Measurements from ENCODE around the gene C19orf12.

C19orf12 gene

GRCh38 chr19:29668746-29669609 lies 46.1 kb downstream of the C19orf12 start:
- peaks cover 5% of the 10 kb centered on the region; the same call in 1 of the 2 replicates for H3K79me2 ChIP-seq (ENCODE audit: low read length)
- H3K9me2 ChIP-seq (replicated peaks; ENCODE audit: insufficient read depth, low read length) = no peaks in the 10 kb centered on the region
- H3K36me3 ChIP-seq (replicated peaks; ENCODE audit: insufficient read depth, low read length) = no peaks in the 10 kb centered on the region
- no peak overlapping the region for H3K9ac ChIP-seq (ENCODE audit: low read length)
- H3K27me3 ChIP-seq (replicated peaks; ENCODE audit: insufficient read depth, low read length) = no peaks in the 10 kb centered on the region
- no peak for DNase-seq
- no peak overlapping the region for H3K4me3 ChIP-seq (ENCODE audit: low read length)
- H3K4me2 ChIP-seq (ENCODE audit: low read depth, low read length) = no peak overlapping the region
- TF ChIP-seq EZH2phosphoT487 (IDR thresholded peaks at IDR 0.05; ENCODE audit: low read length) = no peak
- TF ChIP-seq, protein P1, sequence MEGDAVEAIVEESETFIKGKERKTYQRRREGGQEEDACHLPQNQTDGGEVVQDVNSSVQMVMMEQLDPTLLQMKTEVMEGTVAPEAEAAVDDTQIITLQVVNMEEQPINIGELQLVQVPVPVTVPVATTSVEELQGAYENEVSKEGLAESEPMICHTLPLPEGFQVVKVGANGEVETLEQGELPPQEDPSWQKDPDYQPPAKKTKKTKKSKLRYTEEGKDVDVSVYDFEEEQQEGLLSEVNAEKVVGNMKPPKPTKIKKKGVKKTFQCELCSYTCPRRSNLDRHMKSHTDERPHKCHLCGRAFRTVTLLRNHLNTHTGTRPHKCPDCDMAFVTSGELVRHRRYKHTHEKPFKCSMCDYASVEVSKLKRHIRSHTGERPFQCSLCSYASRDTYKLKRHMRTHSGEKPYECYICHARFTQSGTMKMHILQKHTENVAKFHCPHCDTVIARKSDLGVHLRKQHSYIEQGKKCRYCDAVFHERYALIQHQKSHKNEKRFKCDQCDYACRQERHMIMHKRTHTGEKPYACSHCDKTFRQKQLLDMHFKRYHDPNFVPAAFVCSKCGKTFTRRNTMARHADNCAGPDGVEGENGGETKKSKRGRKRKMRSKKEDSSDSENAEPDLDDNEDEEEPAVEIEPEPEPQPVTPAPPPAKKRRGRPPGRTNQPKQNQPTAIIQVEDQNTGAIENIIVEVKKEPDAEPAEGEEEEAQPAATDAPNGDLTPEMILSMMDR (IDR thresholded peaks at IDR 0.05; ENCODE audit: low read length) = 0 out of 2 replicates have a peak, but pooled peaks have one; percentile 3
- H4K20me1 ChIP-seq (ENCODE audit: insufficient read depth, low read length) = no peaks in the 10 kb centered on the region
- H2AFZ ChIP-seq (ENCODE audit: low read length) = no peak overlapping the region
- no peaks in the 10 kb centered on the region for H3F3A ChIP-seq (ENCODE audit: insufficient read depth, low read length)
- H3K27ac ChIP-seq (ENCODE audit: low read length) = no peak overlapping the region
- 0 out of 2 replicates have a peak, but pooled peaks cover 5% of the 10 kb centered on the region for H3K4me1 ChIP-seq (ENCODE audit: low read length)
- no peaks in the 10 kb centered on the region for H3K9me3 ChIP-seq (replicated peaks; ENCODE audit: insufficient read depth, low read length)

- H2AFZ ChIP-seq (ENCODE audit: low read length) = no peak overlapping the region
- peaks cover 5% of the 10 kb centered on the region; the same call in 1 of the 2 replicates for H3K79me2 ChIP-seq (ENCODE audit: low read length)
- H3K4me2 ChIP-seq (ENCODE audit: low read depth, low read length) = no peak overlapping the region
- TF ChIP-seq, protein P1 (IDR thresholded peaks at IDR 0.05; ENCODE audit: low read length) = no peak
- TF ChIP-seq EZH2phosphoT487 (IDR thresholded peaks at IDR 0.05; ENCODE audit: low read length) (no peak), EZH2 (optimal IDR thresholded peaks at IDR 0.05; ENCODE audit: low read depth, low read length) (no peak)
- no peak overlapping the region for H3K9ac ChIP-seq (ENCODE audit: low read length)
- no peaks in the 10 kb centered on the region for H4K20me1 ChIP-seq (ENCODE audit: insufficient read depth, low read length)
- no peaks in the 10 kb centered on the region for H3K27me3 ChIP-seq (replicated peaks; ENCODE audit: insufficient read depth, low read length)
- H3K9me3 ChIP-seq (replicated peaks; ENCODE audit: insufficient read depth, low read length) = no peaks in the 10 kb centered on the region
- no peak for DNase-seq
- no peak overlapping the region for H3K27ac ChIP-seq (ENCODE audit: low read length)
- 0 out of 2 replicates have a peak, but pooled peaks cover 5% of the 10 kb centered on the region for H3K4me1 ChIP-seq (ENCODE audit: low read length)
- H3K4me3 ChIP-seq (ENCODE audit: low read length) = no peak overlapping the region
- no peaks in the 10 kb centered on the region for H3K36me3 ChIP-seq (replicated peaks; ENCODE audit: insufficient read depth, low read length)
- no peaks in the 10 kb centered on the region for H3F3A ChIP-seq (ENCODE audit: insufficient read depth, low read length)
- H3K9me2 ChIP-seq (replicated peaks; ENCODE audit: insufficient read depth, low read length) = no peaks in the 10 kb centered on the region
These were observed 47.1 kb downstream of the C19orf12 start for GRCh38 chr19:29667901-29668341.

GRCh38 chr19:29667387-29667783 lies 47.7 kb downstream of the C19orf12 start:
- H3F3A ChIP-seq (ENCODE audit: insufficient read depth, low read length) = no peaks in the 10 kb centered on the region
- no peaks in the 10 kb centered on the region for H3K9me3 ChIP-seq (replicated peaks; ENCODE audit: insufficient read depth, low read length)
- no peak overlapping the region for H3K4me3 ChIP-seq (ENCODE audit: low read length)
- no peak overlapping the region for H2AFZ ChIP-seq (ENCODE audit: low read length)
- H4K20me1 ChIP-seq (ENCODE audit: insufficient read depth, low read length) = no peaks in the 10 kb centered on the region
- no peak overlapping the region for H3K9ac ChIP-seq (ENCODE audit: low read length)
- H3K4me2 ChIP-seq (ENCODE audit: low read depth, low read length) = no peak overlapping the region
- no peak for DNase-seq
- no peaks in the 10 kb centered on the region for H3K36me3 ChIP-seq (replicated peaks; ENCODE audit: insufficient read depth, low read length)
- no peak overlapping the region for H3K27ac ChIP-seq (ENCODE audit: low read length)
- H3K79me2 ChIP-seq (ENCODE audit: low read length) = peaks cover 5% of the 10 kb centered on the region; the same call in 1 of the 2 replicates
- H3K9me2 ChIP-seq (replicated peaks; ENCODE audit: insufficient read depth, low read length) = no peaks in the 10 kb centered on the region
- H3K4me1 ChIP-seq (ENCODE audit: low read length) = 0 out of 2 replicates have a peak, but pooled peaks cover 5% of the 10 kb centered on the region
- H3K27me3 ChIP-seq (replicated peaks; ENCODE audit: insufficient read depth, low read length) = peaks cover 4% of the 10 kb centered on the region
- TF ChIP-seq, protein P1 (IDR thresholded peaks at IDR 0.05; ENCODE audit: low read length) = no peak
- TF ChIP-seq EZH2phosphoT487 (IDR thresholded peaks at IDR 0.05; ENCODE audit: low read length) (no peak), EZH2 (optimal IDR thresholded peaks at IDR 0.05; ENCODE audit: low read depth, low read length) (no peak)
